Common myeloid progenitor, CD34-positive (primary cell): ENCODE results near the gene SPRR2F.
"Not testable (repeated sequence)": the region's sequence is repeated elsewhere in the genome, so short reads cannot be mapped to it uniquely, and the experiment has no call there.

Source experiments
- CTCF ChIA-PET: fragments of 350-600 bp; sonication (Branson Sonifier 250); formaldehyde crosslinking; loops from one replicate; lab custom pipeline; 2021; ENCODE audit warnings: antibody characterized with exemption; lab: Charles Lee
- POLR2A ChIA-PET: fragments of 350-600 bp; sonication (Branson Sonifier 250); formaldehyde crosslinking; loops from one replicate; lab custom pipeline; 2021; ENCODE audit warnings: antibody characterized with exemption; lab: Charles Lee
- DNase-seq, 3 donors: peaks; one replicate each; pipeline versions ENCODE4 v3.0.0 to v3.0.0-alpha.2; 2013
- H3K27ac ChIP-seq, 2 experiments: 1 replicate in 1 of 2; 2 replicates in 1 of 2; pipeline ENCODE4 v1.7.0; 2013; ENCODE audit warnings: inconsistent platforms in 2 of 2, low read length in 2 of 2, mild to moderate bottlenecking in 2 of 2, low read depth in 1 of 2, moderate library complexity in 1 of 2; ENCODE audit not compliant: severe bottlenecking in 2 of 2, insufficient read depth in 1 of 2, poor library complexity in 1 of 2
- H3K27me3 ChIP-seq, 5 experiments: replicated peaks in 2 of 5; 1 replicate in 3 of 5; 2 replicates in 2 of 5; pipeline versions ENCODE4 v1.6.1 to v1.7.0; 2013; ENCODE audit warnings: low read length in 4 of 5, mild to moderate bottlenecking in 2 of 5, moderate library complexity in 2 of 5, inconsistent platforms in 1 of 5; ENCODE audit not compliant: insufficient read depth in 5 of 5, control insufficient read depth in 4 of 5
- H3K36me3 ChIP-seq, 4 experiments: 1 replicate in 2 of 4; 2 replicates in 2 of 4; pipeline versions ENCODE4 v1.6.1 to v1.7.0; 2013; ENCODE audit warnings: low read length in 3 of 4, control low read depth in 1 of 4, mild to moderate bottlenecking in 1 of 4; ENCODE audit not compliant: control insufficient read depth in 4 of 4, insufficient read depth in 4 of 4
- H3K4me1 ChIP-seq, 4 experiments: 1 replicate in 3 of 4; 2 replicates in 1 of 4; pipeline versions ENCODE4 v1.6.1 to v1.7.1; 2013; ENCODE audit warnings: low read length in 3 of 4, mild to moderate bottlenecking in 3 of 4, control low read depth in 1 of 4, inconsistent platforms in 1 of 4, moderate library complexity in 1 of 4; ENCODE audit not compliant: control insufficient read depth in 4 of 4, insufficient read depth in 4 of 4; ENCODE audit errors: control extremely low read depth in 1 of 4
- H3K4me3 ChIP-seq, 7 experiments: 1 replicate in 4 of 7; 2 replicates in 3 of 7; pipeline versions ENCODE4 v1.5.1 to v1.7.0; 2013; ENCODE audit warnings: mild to moderate bottlenecking in 7 of 7, low read length in 6 of 7, moderate library complexity in 6 of 7, inconsistent platforms in 2 of 7, low read depth in 2 of 7, control low read depth in 1 of 7; ENCODE audit not compliant: insufficient read depth in 4 of 7, control insufficient read depth in 1 of 7; ENCODE audit errors: extremely low read depth in 1 of 7
- H3K9me3 ChIP-seq, 5 experiments: 1 replicate in 4 of 5; 2 replicates in 1 of 5; pipeline versions ENCODE4 v1.6.1 to v1.7.1; 2013; ENCODE audit warnings: low read length in 4 of 5, mild to moderate bottlenecking in 2 of 5, inconsistent platforms in 1 of 5, low read depth in 1 of 5, moderate library complexity in 1 of 5; ENCODE audit not compliant: control insufficient read depth in 4 of 5, insufficient read depth in 2 of 5; ENCODE audit errors: control extremely low read depth in 1 of 5
- WGBS: methylation state at CpG from one replicate; pipeline ENCODE4 v1.1.5; 2013; ENCODE audit not compliant: insufficient coverage; 5-methylcytosine and 5-hydroxymethylcytosine counted together

SPRR2F gene

DNA sequence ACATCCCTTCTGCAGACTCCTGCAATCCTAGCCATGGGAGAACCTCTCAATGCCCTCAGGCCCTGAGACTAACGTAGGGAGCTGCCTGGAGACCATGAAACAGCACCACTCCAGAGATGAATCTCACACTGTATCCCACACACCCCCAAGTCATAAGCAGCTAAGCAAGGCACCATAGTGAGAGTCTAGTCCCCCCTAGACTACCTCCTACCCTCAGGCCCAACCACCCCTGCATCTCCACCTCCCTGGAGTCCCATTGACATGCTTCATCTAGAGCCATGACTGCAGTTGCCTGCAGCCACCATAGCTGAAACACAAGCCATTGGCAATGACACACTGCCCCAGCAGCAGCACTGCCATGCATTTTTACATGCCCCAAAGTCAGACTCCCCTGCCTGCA is 20.0 kb upstream of the SPRR2F start:
- ChIA-PET POLR2A (no interaction called here), CTCF (no interaction called here)
- Histone ChIP-seq H3K27me3 (peaks cover 0 to 4% (median 2%) of the 10 kb centered on the region in 5 experiments), H3K27ac (no peak overlapping the region), H3K4me3 (no peak overlapping the region), H3K4me1 (no peaks in the 10 kb centered on the region), H3K36me3 (no peaks in the 10 kb centered on the region), H3K9me3 (peaks cover 0 to 1% (median 0%) of the 10 kb centered on the region in 5 experiments)
- DNase-seq = no peak
- WGBS = 100% methylated on average over 1 of the region's 1 CpG

GRCh38 chr1:153128688-153129087 is 15.4 kb upstream of the SPRR2F start:
- H3K9me3 ChIP-seq, H3K27me3 ChIP-seq, CTCF ChIA-PET, H3K4me1 ChIP-seq, DNase-seq, POLR2A ChIA-PET, H3K36me3 ChIP-seq, H3K4me3 ChIP-seq, H3K27ac ChIP-seq: not testable (repeated sequence)
- 94% methylated on average over 2 of the region's 4 CpGs for WGBS

DNA sequence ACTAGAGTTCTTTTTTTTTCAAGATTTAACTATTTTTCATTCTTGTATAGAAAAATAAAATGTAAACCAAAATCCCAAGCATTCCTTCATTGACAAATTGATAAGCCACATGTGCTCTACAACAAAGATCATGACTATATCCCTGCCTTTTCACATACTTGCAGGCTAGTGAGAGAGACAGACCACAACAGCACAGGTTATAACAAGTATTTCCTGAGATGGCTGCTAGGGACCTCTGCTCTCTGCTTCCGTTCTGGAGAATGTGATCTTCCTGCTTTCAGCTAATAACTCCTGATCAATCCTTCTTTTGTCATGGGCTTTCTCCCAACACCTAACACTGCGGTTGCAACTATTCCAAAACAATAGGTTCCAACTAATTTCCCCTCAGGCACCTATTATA is 14.0 kb upstream of the SPRR2F start:
- POLR2A ChIA-PET = no interaction called here
- no peak overlapping the region for H3K27ac ChIP-seq

GRCh38 chr1:153125536-153125935 is 12.2 kb upstream of the SPRR2F start:
- CTCF ChIA-PET = interaction anchor here (0.6 kb wide), 1 partner anchor 59 kb away, joined by 3 read pairs; no protein-coding TSS in a partner anchor
- WGBS = 100% methylated on average over 1 of the region's 1 CpG

More for the DNA sequence above, 14.0 kb upstream of the SPRR2F start:
- Histone ChIP-seq H3K9me3 (peaks cover 0 to 6% (median 0%) of the 10 kb centered on the region in 5 experiments), H3K36me3 (no peaks in the 10 kb centered on the region), H3K27me3 (peaks cover 0 to 4% (median 0%) of the 10 kb centered on the region in 5 experiments), H3K4me3 (no peak overlapping the region), H3K4me1 (no peaks in the 10 kb centered on the region)
- CTCF ChIA-PET = no interaction called here
- no peak for DNase-seq
- WGBS = 69% methylated on average over 2 of the region's 2 CpGs

GRCh38 chr1:153123793-153124192 is 10.5 kb upstream of the SPRR2F start:
- POLR2A ChIA-PET, H3K4me3 ChIP-seq, CTCF ChIA-PET: not testable (repeated sequence)

More at GRCh38 chr1:153125536-153125935, 12.2 kb upstream of the SPRR2F start:
- POLR2A ChIA-PET = no interaction called here
- H3K27ac ChIP-seq = no peak overlapping the region
- H3K36me3 ChIP-seq = no peaks in the 10 kb centered on the region
- H3K27me3 ChIP-seq = peaks cover 0 to 4% (median 2%) of the 10 kb centered on the region in 5 experiments
- no peak overlapping the region for H3K4me3 ChIP-seq
- DNase-seq = no peak
- peaks cover 0 to 6% (median 1%) of the 10 kb centered on the region in 5 experiments for H3K9me3 ChIP-seq
- no peaks in the 10 kb centered on the region for H3K4me1 ChIP-seq

DNA sequence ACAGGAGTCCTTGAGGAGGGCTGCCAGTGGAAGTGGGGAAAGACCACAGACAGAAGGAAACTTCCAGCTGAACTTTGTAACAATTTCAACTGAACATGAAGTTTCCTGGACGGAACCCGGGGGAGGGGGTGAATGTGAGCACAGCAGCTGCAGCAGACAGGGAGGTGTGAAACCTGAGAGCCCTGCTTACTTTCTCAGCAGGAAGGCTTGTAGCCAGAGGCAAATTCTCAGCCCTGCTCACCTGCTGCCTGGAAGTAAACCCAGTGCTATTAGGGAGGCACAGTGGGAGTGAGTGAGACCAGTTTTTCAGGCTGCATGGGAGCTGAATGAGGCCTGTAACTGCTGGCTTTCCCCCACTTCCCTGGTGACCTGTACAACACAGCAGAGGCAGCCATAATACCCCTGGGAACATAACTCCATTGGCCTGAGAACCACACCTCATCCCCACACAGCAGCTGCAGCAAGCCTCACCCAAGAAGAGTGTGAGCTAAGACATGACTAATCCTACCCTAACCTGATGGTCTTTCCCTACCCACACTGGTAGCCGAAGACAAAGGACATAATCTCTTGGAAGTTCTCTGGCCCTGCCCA is 9.6 kb upstream of the SPRR2F start:
- H3K27me3 ChIP-seq = peaks cover 0 to 3% (median 0%) of the 10 kb centered on the region in 5 experiments
- ChIA-PET CTCF (no interaction called here), POLR2A (no interaction called here)
- no peaks in the 10 kb centered on the region for H3K36me3 ChIP-seq
- no peak overlapping the region for H3K27ac ChIP-seq
- no peak for DNase-seq
- H3K9me3 ChIP-seq = peaks cover 0 to 6% (median 1%) of the 10 kb centered on the region in 5 experiments
- WGBS = 83% methylated on average over 3 of the region's 3 CpGs
- H3K4me3 ChIP-seq = no peak overlapping the region
- no peaks in the 10 kb centered on the region for H3K4me1 ChIP-seq

More at GRCh38 chr1:153123793-153124192, 10.5 kb upstream of the SPRR2F start:
- not testable (repeated sequence) for H3K9me3 ChIP-seq, H3K36me3 ChIP-seq, H3K27me3 ChIP-seq, DNase-seq, H3K4me1 ChIP-seq, H3K27ac ChIP-seq
- 96% methylated on average over 5 of the region's 8 CpGs for WGBS

GRCh38 chr1:153120945-153121344 is 7.6 kb upstream of the SPRR2F start:
- Histone ChIP-seq H3K27ac (no peak overlapping the region), H3K9me3 (peaks cover 0 to 6% (median 1%) of the 10 kb centered on the region in 5 experiments), H3K27me3 (peaks cover 0 to 3% (median 0%) of the 10 kb centered on the region in 5 experiments), H3K4me1 (no peaks in the 10 kb centered on the region), H3K4me3 (no peak overlapping the region), H3K36me3 (no peaks in the 10 kb centered on the region)
- CTCF ChIA-PET = no interaction called here
- no peak for DNase-seq
- POLR2A ChIA-PET = no interaction called here
